SH-SY5Y (cell line): ENCODE data around the gene OR2M5.

Experiments used
- GATA2 ChIP-seq: IDR thresholded peaks from 2 replicates; pipeline ENCODE4 v1.6.1; 2011; ENCODE audit warnings: mild to moderate bottlenecking, low read depth, low read length
- GATA3 ChIP-seq: IDR thresholded peaks from 2 replicates; pipeline ENCODE4 v1.6.1; 2011; ENCODE audit warnings: low read depth, mild to moderate bottlenecking, low read length, moderate library complexity

Gene OR2M5

GRCh38 chr1:248144513-248145198 is at the start of gene OR2M5:
TSS of gene OR2M5 (plus strand) at chr1:248145148. CDS start at chr1:248145148, 0 bp downstream.
- TF ChIP-seq GATA2 (no peak), GATA3 (no peak)

DNA sequence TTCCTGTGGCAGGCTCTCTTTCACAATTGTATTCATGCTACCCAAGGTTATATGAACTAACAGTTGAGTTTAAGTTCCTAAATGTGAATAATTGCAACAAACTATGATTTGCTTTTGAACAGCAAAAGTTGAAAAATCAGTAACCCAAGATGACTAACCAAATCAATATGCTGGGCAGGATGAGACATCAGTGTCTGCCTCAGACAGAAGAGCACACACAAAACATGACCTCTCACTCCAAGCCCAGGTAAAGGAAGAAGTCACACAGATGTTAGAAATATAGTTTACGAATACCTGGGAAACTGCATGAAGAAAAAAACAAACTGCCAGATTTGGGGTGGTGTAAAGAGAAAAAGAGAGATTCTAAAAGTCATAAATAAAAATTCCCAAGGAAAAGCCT is 46.4 kb upstream of the OR2M5 start:
- no peak for TF ChIP-seq GATA3

DNA sequence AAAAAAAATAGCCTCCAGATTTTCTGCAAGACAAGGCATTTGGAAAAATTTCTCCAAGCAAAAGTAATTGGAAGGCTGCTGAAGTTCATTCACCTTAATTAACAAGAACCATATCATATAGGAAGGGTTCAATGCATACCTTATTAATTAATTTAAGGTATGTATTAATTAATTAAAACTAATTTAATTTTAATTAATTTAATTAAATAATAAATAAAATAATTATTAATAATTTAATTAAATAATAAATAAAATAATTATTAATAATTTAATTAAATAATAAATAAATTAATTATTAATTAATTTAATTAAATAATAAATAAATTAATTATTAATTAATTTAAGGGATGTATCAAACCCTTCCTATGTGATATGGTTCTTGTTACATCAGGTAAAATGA is 42.1 kb upstream of the OR2M5 start:
- no peak for TF ChIP-seq GATA2
- no peak for TF ChIP-seq GATA3

DNA sequence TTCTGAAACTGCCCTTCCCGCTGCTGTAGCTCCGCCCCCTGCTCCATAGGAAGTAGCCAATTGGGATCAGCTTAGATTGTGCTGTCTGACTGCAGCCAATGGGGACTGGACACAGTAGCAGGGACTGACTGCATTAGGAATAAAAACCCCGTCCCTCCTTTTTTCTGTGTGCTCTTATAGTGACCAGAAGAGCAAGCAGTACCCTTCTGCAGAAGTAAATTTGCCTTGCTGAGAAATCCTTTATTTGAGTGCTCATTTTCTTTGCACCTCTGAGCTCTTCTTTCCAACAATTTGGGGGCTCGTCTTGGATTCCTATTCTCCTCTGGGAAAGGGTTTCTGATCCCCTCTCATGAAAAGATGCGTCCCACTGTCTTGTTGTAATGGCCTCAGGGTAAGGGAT is 33.8 kb upstream of the OR2M5 start:
- TF ChIP-seq GATA2 (no peak), GATA3 (no peak)

GRCh38 chr1:248114890-248115289 is 30.1 kb upstream of the OR2M5 start:
- no peak for TF ChIP-seq GATA3
- TF ChIP-seq GATA2: no peak

GRCh38 chr1:248127653-248128052 is 17.3 kb upstream of the OR2M5 start:
- TF ChIP-seq GATA3 (no peak), GATA2 (no peak)

- TF ChIP-seq GATA3: no peak
- TF ChIP-seq GATA2: no peak
Observed at GRCh38 chr1:248136811-248137210, 8.1 kb upstream of the OR2M5 start.

DNA sequence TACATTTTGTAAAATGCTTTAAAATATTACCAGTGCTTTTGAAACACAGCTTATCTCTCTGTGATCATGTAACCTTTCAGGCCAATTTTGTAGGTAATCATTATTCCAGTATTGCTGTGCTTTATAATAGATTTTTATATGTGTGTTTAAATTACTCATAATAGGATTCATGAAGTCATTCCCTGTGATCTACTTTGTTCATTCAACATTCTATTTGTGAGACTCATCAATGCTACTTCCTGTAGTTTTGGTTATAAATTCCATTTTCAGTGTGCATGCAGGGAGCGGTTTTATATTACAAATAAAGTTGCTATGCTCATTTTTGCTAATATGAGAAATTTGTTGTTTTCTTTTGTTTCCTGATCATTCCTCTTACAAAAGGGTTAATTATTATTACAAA is 4.1 kb upstream of the OR2M5 start:
- TF ChIP-seq GATA2 (no peak), GATA3 (no peak)

GRCh38 chr1:248143311-248143710 is 1.6 kb upstream of the OR2M5 start:
- TF ChIP-seq GATA3 (no peak), GATA2 (no peak)

DNA sequence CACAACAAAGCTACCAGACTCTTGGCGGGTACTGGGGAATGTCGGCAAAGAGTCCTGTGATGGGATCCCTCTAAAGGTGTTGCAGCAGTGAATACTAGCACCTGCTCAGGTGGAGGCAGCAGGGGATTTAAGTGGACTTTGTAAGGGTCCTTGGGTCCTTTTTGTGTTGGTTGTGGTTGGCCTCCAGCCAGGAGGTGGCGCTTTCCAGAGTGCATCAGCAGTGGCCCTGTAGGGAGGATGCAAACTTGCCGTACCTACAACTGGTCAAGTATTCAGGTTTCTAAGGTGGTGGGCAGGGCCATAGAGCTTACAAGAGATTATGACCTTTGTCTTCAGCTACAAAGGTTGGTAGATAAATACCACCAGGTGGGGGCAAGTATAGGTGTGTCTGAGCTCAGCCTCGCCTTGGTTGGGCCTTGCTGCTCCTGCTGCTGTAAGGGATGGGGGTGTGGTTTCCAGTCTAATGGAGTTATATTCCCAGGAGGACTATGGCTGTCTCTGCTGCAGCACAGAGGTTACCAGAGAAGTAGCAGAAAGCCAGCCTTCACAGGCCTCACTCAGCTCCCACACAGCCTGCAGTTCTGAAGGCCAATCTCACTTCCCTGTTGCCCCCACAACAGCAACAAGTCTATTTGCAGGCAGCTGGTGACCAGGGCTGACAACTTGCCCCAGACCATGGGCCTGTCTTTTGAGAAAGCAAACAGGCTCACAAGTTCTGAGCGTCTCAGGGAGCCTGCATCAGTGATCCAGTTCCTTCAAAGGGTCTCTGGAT is 7.3 kb downstream of the OR2M5 start:
- TF ChIP-seq GATA2 (no peak), GATA3 (no peak)

DNA sequence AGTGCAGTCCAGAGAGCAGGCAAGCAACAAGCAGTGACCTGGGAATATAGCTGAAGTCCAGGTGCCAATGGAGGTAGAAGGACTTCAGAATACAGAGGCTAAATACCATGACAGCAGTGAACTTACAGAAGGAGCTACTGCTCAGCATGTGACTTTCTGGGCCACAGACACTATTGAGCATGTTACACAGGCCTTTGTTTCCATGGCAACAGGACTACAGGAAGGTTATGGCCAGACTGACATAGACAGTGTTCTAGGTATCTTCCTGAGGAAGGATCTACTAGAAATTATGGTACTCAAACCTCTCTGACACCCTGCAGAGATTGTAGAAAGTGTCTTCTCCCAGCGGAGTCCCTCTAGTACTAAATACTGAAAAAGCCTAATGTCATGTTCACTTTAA is 11.0 kb downstream of the OR2M5 start:
- TF ChIP-seq GATA3 (no peak), GATA2 (no peak)

- TF ChIP-seq GATA3 (no peak), GATA2 (no peak)
Observed at GRCh38 chr1:248158758-248159157, 13.8 kb downstream of the OR2M5 start.

- TF ChIP-seq GATA2: no peak
- TF ChIP-seq GATA3: no peak
Observed at GRCh38 chr1:248164031-248164430, 19.1 kb downstream of the OR2M5 start.

DNA sequence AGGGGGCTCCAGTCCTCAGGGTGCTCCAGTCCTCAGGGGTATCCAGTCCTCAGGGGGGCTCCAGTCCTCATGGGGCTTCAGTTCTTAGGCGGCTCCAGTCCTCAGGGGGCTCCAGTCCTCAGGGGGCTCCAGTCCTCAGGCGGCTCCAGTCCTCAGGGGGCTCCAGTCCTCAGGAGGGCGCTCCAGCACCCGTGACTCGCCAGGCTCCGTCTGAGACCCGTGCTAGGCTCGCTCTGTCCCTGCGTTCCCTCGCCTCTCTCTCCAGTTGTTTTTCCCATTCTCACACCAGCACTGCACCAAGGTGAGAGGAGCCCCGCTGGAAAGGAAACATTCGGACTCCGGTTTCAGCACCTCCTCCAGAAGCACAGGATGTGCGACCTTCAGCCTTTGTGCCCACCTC is 20.2 kb downstream of the OR2M5 start:
- TF ChIP-seq GATA3 (no peak), GATA2 (no peak)

DNA sequence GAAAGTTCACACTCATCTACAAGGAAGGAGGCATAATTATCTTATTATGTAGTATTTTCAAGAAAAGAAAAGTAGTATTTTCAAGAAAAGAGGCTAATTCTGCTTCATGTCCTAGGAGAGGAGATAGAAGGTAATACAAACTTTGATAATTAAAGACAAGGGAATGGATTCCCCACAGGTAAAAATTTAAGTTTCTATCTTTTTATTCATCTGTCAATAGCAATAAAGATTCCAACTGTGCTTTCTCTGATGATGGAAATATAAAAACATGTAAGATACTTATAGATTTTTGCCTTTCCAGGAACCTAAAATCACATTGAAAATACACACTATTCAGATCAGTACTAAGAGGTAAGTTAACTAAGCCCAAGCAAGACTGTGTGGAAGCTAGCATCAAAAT is 29.6 kb downstream of the OR2M5 start, which contains the start of gene OR2M2:
TSS of gene OR2M2 (plus strand) at position 301 of the 400 bp plus-strand sequence. CDS start 5,165 bp downstream, outside the sequence.
- TF ChIP-seq GATA2 (no peak), GATA3 (no peak)
